Fibroblast of the aortic adventitia (primary cell): ENCODE measurements around the gene ADGRG6. TPM values are rescaled to one million over a fixed set of nuclear protein-coding genes. Genes with fewer than 3 reads are reported as not detected.

Source experiments
- DNase-seq: peaks from one replicate; pipeline ENCODE4 v3.0.0-alpha.2; 2010; ENCODE audit warnings: low read depth
- H3K4me3 ChIP-seq: 2 replicates; pipeline ENCODE4 v1.5.1; 2011; ENCODE audit warnings: low read depth, mild to moderate bottlenecking, control low read depth, low read length, moderate library complexity
- CTCF ChIP-seq: IDR thresholded peaks from 2 replicates; pipeline ENCODE4 v1.5.1; 2011; ENCODE audit warnings: mild to moderate bottlenecking, low read length, control low read depth, inconsistent platforms; ENCODE audit not compliant: insufficient read depth
- total RNA-seq: library from RNA; depleted of rRNA; stranded (reverse); fragments of >200 nt; gene quantifications from 2 replicates; pipeline ENCODE4 v1.2.3, GENCODE V29; 2012; ENCODE audit warnings: low replicate concordance

The ADGRG6 gene
- total RNA-seq, 1 donor, result 1.7 TPM

- no peak for TF ChIP-seq CTCF
- no peak for DNase-seq
- no peak overlapping the region for H3K4me3 ChIP-seq
Measured at GRCh38 chr6:142304241-142304640, 2.4 kb downstream of the ADGRG6 start.

- DNase-seq, result no peak
- no peak for TF ChIP-seq CTCF
- H3K4me3 ChIP-seq, result no peak overlapping the region
Measured at GRCh38 chr6:142306736-142307135, 4.9 kb downstream of the ADGRG6 start.

- no peak overlapping the region for H3K4me3 ChIP-seq
- TF ChIP-seq CTCF, result no peak
- DNase-seq, result no peak
Measured at GRCh38 chr6:142307963-142308748, 6.3 kb downstream of the ADGRG6 start.

DNA sequence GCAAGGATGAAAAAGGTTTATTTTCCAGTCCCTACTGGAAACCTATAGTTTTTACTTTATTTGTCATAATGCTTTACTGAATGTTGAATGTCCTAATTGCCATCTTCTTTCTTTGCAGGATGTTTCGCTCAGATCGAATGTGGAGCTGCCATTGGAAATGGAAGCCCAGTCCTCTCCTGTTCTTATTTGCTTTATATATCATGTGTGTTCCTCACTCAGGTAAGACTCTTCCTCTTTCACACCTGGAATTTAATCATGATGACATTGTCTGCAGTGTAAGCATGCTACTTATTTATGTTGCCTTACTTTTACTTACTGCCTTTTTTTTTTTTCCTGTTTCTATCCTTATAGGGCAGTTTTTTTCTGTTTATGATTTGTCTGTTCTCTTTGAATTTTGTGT, 7.6 kb downstream of the ADGRG6 start:
- DNase-seq, result no peak
- no peak for TF ChIP-seq CTCF

DNA sequence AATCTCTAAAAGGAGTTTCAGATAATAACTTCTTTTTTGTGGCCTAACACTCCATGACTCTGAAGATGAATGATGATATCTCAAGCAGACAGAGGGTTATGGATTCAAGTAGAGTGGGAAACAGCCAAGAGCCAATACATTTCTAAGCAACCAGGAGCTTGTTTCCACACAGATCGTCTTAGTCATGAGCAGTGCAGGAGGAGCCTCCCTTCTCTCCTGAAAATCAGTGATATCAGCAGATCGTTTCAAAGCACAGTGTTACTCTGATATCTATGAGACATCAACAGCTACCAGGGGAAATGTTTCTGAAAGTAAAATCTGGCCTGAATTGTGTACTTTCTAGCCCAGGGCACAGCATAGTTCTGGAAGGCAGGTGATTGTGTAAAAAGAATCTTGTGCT, 11.5 kb downstream of the ADGRG6 start:
- no peak for TF ChIP-seq CTCF
- no peak overlapping the region for H3K4me3 ChIP-seq
- peak; percentile 72 for DNase-seq

More for the DNA sequence above, 7.6 kb downstream of the ADGRG6 start:
- no peak overlapping the region for H3K4me3 ChIP-seq

DNA sequence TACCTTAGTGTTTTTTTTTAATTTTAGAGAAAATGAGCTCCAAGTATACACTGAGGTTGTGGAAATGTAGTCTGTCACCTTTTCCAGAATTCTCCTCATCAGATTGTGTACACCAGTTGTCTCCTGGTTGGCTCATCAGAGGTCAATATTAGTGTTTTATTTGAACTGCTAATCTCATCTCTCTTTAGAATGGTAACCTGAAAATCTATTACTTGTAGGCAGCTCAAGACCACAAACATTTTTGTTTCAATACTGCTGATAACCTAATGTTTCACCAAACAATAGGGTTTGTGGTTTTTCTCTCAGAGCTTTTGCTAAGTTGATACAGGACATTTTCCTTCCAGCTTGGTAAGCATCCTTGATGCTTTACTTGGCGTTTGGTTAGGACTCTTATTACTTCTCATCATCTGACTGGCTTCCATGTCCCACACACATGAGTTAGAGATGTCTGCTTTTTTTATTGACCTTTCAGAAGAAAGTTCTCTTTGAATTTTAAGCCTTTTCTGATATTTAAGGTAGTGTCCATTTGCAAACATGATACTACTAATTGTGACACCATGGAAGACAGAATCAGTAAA, 15.1 kb downstream of the ADGRG6 start:
- no peak for TF ChIP-seq CTCF
- peak; percentile 15 for DNase-seq
- no peak overlapping the region for H3K4me3 ChIP-seq

DNA sequence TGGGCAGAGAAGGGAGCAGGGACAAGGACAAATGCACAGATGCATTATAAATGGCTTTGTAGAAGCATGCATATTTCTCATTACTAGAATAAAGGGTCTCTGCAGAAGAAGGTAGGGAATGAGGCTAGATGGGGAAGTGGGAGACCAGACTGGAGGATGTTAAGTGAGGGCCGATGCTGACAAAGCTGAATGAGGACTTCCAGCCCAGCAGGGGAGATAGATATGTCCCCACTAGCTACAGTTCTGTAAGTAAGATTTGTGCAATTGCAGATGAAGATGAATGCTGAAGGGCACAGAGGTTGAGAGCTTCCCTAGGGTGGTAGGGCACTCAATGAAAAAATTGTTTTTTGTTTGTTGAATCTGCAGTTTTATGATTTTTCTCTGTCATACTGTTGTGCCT, 16.9 kb downstream of the ADGRG6 start:
- no peak overlapping the region for H3K4me3 ChIP-seq
- DNase-seq, result no peak
- no peak for TF ChIP-seq CTCF
